Measurements from ENCODE around the gene DLGAP4. TPM values are rescaled to one million over a fixed set of nuclear protein-coding genes. Genes with fewer than 3 reads are reported as not detected.
"Not testable (repeated sequence)": the region's sequence is repeated elsewhere in the genome, so short reads cannot be mapped to it uniquely, and the experiment has no call there.

The DLGAP4 gene
- total and polyA plus RNA-seq, 2 experiments from 2014 or later: 14.3 to 68.1 TPM

DNA sequence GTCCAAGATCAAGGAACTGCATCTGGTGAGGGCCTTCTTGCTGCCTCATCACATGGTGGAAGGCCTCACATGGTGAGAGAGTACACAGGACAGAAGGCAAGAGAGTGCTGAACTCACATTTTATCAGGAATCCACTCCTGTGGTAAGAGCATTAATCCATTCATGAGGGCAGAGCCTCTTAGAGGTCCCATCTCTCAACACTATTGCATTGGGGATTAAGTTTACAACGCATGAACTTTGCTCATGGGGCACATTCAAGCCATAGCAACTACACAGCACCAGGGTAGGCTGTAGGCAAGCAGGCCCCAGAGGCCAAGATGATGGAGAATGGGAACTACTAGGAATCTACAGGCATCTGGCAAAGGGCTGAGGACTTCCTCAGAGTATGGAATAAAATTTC, 257.2 kb downstream of the DLGAP4 start:
- H3K4me3 ChIP-seq: no peak overlapping the region
- no peaks in the 10 kb centered on the region for H3K4me1 ChIP-seq (ENCODE audit: insufficient read depth)
- 59 to 67% methylated on average over 1 of the region's 1 CpG for WGBS, 2 experiments (ENCODE audit: low coverage in 1 of 2, low lambda C conversion rate in 2 of 2, missing lambda C conversion rate in 2 of 2)
- TF ChIP-seq EZH2phosphoT487 (IDR thresholded peaks at IDR 0.05; ENCODE audit: insufficient read depth, low read depth): no peak
- no peak for TF ChIP-seq EZH2 (IDR thresholded peaks at IDR 0.05; ENCODE audit: insufficient read depth, poor library complexity, severe bottlenecking)
- no peak for DNase-seq
- H3K27ac ChIP-seq: no peak overlapping the region
- no peak overlapping the region for H3K4me2 ChIP-seq (ENCODE audit: unreplicated experiment)
- no peaks in the 10 kb centered on the region for H3K36me3 ChIP-seq (ENCODE audit: low read depth)
- H3F3A ChIP-seq (ENCODE audit: insufficient read depth): no peaks in the 10 kb centered on the region
- in situ Hi-C loops (cut with MboI): no loop called here
- no peaks in the 10 kb centered on the region for H3K9me2 ChIP-seq (ENCODE audit: insufficient read depth)
- H3K9me3 ChIP-seq (ENCODE audit: low read depth): no peaks in the 10 kb centered on the region
- no peaks in the 10 kb centered on the region for H3K79me2 ChIP-seq (ENCODE audit: insufficient read depth)
- H4K20me1 ChIP-seq (ENCODE audit: insufficient read depth): no peaks in the 10 kb centered on the region
- H2AFZ ChIP-seq: no peak overlapping the region
- no peaks in the 10 kb centered on the region for H3K27me3 ChIP-seq (replicated peaks; ENCODE audit: insufficient read depth)
- no peak overlapping the region for H3K9ac ChIP-seq

GRCh38 chr20:36564078-36564725, 258.1 kb downstream of the DLGAP4 start:
- H3K9me3 ChIP-seq (ENCODE audit: low read depth); H3K36me3 ChIP-seq (ENCODE audit: low read depth); DNase-seq; H4K20me1 ChIP-seq (ENCODE audit: insufficient read depth); H3K4me2 ChIP-seq (ENCODE audit: unreplicated experiment); H3K4me3 ChIP-seq; H3K4me1 ChIP-seq (ENCODE audit: insufficient read depth); H3K79me2 ChIP-seq (ENCODE audit: insufficient read depth); H3F3A ChIP-seq (ENCODE audit: insufficient read depth); H3K9me2 ChIP-seq (ENCODE audit: insufficient read depth); H2AFZ ChIP-seq; H3K27ac ChIP-seq; H3K27me3 ChIP-seq (replicated peaks; ENCODE audit: insufficient read depth); in situ Hi-C loops (cut with MboI); H3K9ac ChIP-seq: not testable (repeated sequence)
- WGBS, 2 experiments (ENCODE audit: low coverage in 1 of 2, low lambda C conversion rate in 2 of 2, missing lambda C conversion rate in 2 of 2): 71 to 76% methylated on average over 11 to 13 of the region's 13 CpGs

GRCh38 chr20:36564726-36565121, 258.6 kb downstream of the DLGAP4 start:
- H3K4me1 ChIP-seq (ENCODE audit: insufficient read depth); H4K20me1 ChIP-seq (ENCODE audit: insufficient read depth); H3K9ac ChIP-seq; H3K27ac ChIP-seq; H3K79me2 ChIP-seq (ENCODE audit: insufficient read depth); H3K27me3 ChIP-seq (replicated peaks; ENCODE audit: insufficient read depth); H2AFZ ChIP-seq; H3K9me2 ChIP-seq (ENCODE audit: insufficient read depth); DNase-seq; H3K9me3 ChIP-seq (ENCODE audit: low read depth); H3K4me3 ChIP-seq; in situ Hi-C loops (cut with MboI); H3K36me3 ChIP-seq (ENCODE audit: low read depth); H3K4me2 ChIP-seq (ENCODE audit: unreplicated experiment); H3F3A ChIP-seq (ENCODE audit: insufficient read depth): not testable (repeated sequence)
- WGBS, 2 experiments (ENCODE audit: low coverage in 1 of 2, low lambda C conversion rate in 2 of 2, missing lambda C conversion rate in 2 of 2): 75 to 80% methylated on average over 3 to 6 of the region's 6 CpGs

GRCh38 chr20:36565520-36565919, 259.4 kb downstream of the DLGAP4 start:
- no peaks in the 10 kb centered on the region for H3K79me2 ChIP-seq (ENCODE audit: insufficient read depth)
- no peak for DNase-seq
- no peak overlapping the region for H3K27ac ChIP-seq
- in situ Hi-C loops (cut with MboI): no loop called here
- no peaks in the 10 kb centered on the region for H3K27me3 ChIP-seq (replicated peaks; ENCODE audit: insufficient read depth)
- H3K9me3 ChIP-seq (ENCODE audit: low read depth): no peaks in the 10 kb centered on the region
- no peaks in the 10 kb centered on the region for H3K36me3 ChIP-seq (ENCODE audit: low read depth)
- WGBS, 2 experiments (ENCODE audit: low coverage in 1 of 2, low lambda C conversion rate in 2 of 2, missing lambda C conversion rate in 2 of 2): 74 to 84% methylated on average over 3 of the region's 3 CpGs
- H3K9me2 ChIP-seq (ENCODE audit: insufficient read depth): no peaks in the 10 kb centered on the region
- TF ChIP-seq EZH2phosphoT487 (IDR thresholded peaks at IDR 0.05; ENCODE audit: insufficient read depth, low read depth) (no peak), EZH2 (IDR thresholded peaks at IDR 0.05; ENCODE audit: insufficient read depth, poor library complexity, severe bottlenecking) (no peak)
- H3K4me2 ChIP-seq (ENCODE audit: unreplicated experiment): no peak overlapping the region
- H3K9ac ChIP-seq: no peak overlapping the region
- H3K4me1 ChIP-seq (ENCODE audit: insufficient read depth): no peaks in the 10 kb centered on the region
- no peak overlapping the region for H2AFZ ChIP-seq
- H3K4me3 ChIP-seq: no peak overlapping the region
- peaks cover 10% of the 10 kb centered on the region; the same call in 1 of the 2 replicates for H3F3A ChIP-seq (ENCODE audit: insufficient read depth)
- no peaks in the 10 kb centered on the region for H4K20me1 ChIP-seq (ENCODE audit: insufficient read depth)

- Histone ChIP-seq H3K4me2 (ENCODE audit: unreplicated experiment) (no peak overlapping the region), H3K27me3 (replicated peaks; ENCODE audit: insufficient read depth) (no peaks in the 10 kb centered on the region), H4K20me1 (ENCODE audit: insufficient read depth) (no peaks in the 10 kb centered on the region), H3K79me2 (ENCODE audit: insufficient read depth) (no peaks in the 10 kb centered on the region), H3K4me1 (ENCODE audit: insufficient read depth) (no peaks in the 10 kb centered on the region), H3K9me2 (ENCODE audit: insufficient read depth) (no peaks in the 10 kb centered on the region), H3K4me3 (no peak overlapping the region), H3K9ac (no peak overlapping the region), H3K9me3 (ENCODE audit: low read depth) (no peaks in the 10 kb centered on the region), H3K27ac (no peak overlapping the region), H2AFZ (no peak overlapping the region), H3F3A (ENCODE audit: insufficient read depth) (peaks cover 21% of the 10 kb centered on the region), H3K36me3 (ENCODE audit: low read depth) (no peaks in the 10 kb centered on the region)
- TF ChIP-seq EZH2phosphoT487 (IDR thresholded peaks at IDR 0.05; ENCODE audit: insufficient read depth, low read depth) (no peak), EZH2 (IDR thresholded peaks at IDR 0.05; ENCODE audit: insufficient read depth, poor library complexity, severe bottlenecking) (no peak)
- DNase-seq: peak; percentile 76
- in situ Hi-C loops (cut with MboI): no loop called here
- 41 to 46% methylated on average over 7 of the region's 7 CpGs for WGBS, 2 experiments (ENCODE audit: low coverage in 1 of 2, low lambda C conversion rate in 2 of 2, missing lambda C conversion rate in 2 of 2)
These were observed 263.8 kb downstream of the DLGAP4 start for GRCh38 chr20:36569847-36570429.
